SKM-1 treated with dmso at 0.1 percent for 144 hours (cell line): ENCODE results near the gene GPAM.
"Not testable (repeated sequence)": the region's sequence is repeated elsewhere in the genome, so short reads cannot be mapped to it uniquely, and the experiment has no call there.

Experiments used
- DNase-seq: peaks from one replicate; lab custom pipeline; 2025; ENCODE audit not compliant: unreplicated experiment; lab: John Stamatoyannopoulos, UW

GPAM gene

GRCh38 chr10:112215342-112215774, 31.8 kb upstream of the GPAM start:
- DNase-seq, result no peak

GRCh38 chr10:112214298-112214926, 30.8 kb upstream of the GPAM start:
- no peak for DNase-seq

- no peak for DNase-seq
These were observed 30.3 kb upstream of the GPAM start for GRCh38 chr10:112213836-112214235.

- DNase-seq, result no peak
These were observed 29.7 kb upstream of the GPAM start for GRCh38 chr10:112213098-112213823.

- no peak for DNase-seq
These were observed 27.1 kb upstream of the GPAM start for GRCh38 chr10:112210666-112211065.

- DNase-seq, result no peak
These were observed 26.1 kb upstream of the GPAM start for GRCh38 chr10:112209684-112210131.

- no peak for DNase-seq
These were observed 25.4 kb upstream of the GPAM start for GRCh38 chr10:112208997-112209396.

GRCh38 chr10:112208292-112208691, 24.7 kb upstream of the GPAM start:
- DNase-seq, result no peak

- no peak for DNase-seq
These were observed 19.9 kb upstream of the GPAM start for GRCh38 chr10:112203328-112204076.

- no peak for DNase-seq
These were observed 19.1 kb upstream of the GPAM start for GRCh38 chr10:112202561-112203241.

GRCh38 chr10:112202076-112202475, 18.5 kb upstream of the GPAM start:
- no peak for DNase-seq

GRCh38 chr10:112201334-112201733, 17.8 kb upstream of the GPAM start:
- DNase-seq, result no peak

- not testable (repeated sequence) for DNase-seq
These were observed 16.7 kb upstream of the GPAM start for GRCh38 chr10:112200259-112200658.

- DNase-seq, result not testable (repeated sequence)
These were observed 14.1 kb upstream of the GPAM start for GRCh38 chr10:112197662-112198061.

- DNase-seq, result no peak
These were observed 11.7 kb upstream of the GPAM start for GRCh38 chr10:112195224-112195623.

GRCh38 chr10:112191791-112192190, 8.2 kb upstream of the GPAM start:
- DNase-seq, result no peak

GRCh38 chr10:112191041-112191590, 7.6 kb upstream of the GPAM start:
- no peak for DNase-seq

GRCh38 chr10:112189465-112189864, 5.9 kb upstream of the GPAM start:
- DNase-seq, result no peak

- DNase-seq, result no peak
These were observed 4.0 kb upstream of the GPAM start for GRCh38 chr10:112187527-112187926.

- no peak for DNase-seq
These were observed 2.4 kb upstream of the GPAM start for GRCh38 chr10:112185959-112186358.

GRCh38 chr10:112184379-112184778, 814 bp upstream of the GPAM start:
- no peak for DNase-seq
